Loucy (cell line): ENCODE results near the gene MBTD1.

ENCODE experiments used
- H2AFZ ChIP-seq: fragments of 200-600 bp; sonication (generic); 2 replicates; pipeline ENCODE4 v1.6.0; 2016; ENCODE audit warnings: antibody characterized with exemption, mild to moderate bottlenecking, low read length, moderate library complexity
- H3F3A ChIP-seq: fragments of 200-600 bp; 2 replicates; pipeline ENCODE4 v1.6.0; 2016; ENCODE audit warnings: antibody characterized with exemption, low read depth, mild to moderate bottlenecking
- H3K27me3 ChIP-seq: fragments of 200-600 bp; sonication (generic); 2 replicates; pipeline ENCODE4 v1.6.1; 2014; ENCODE audit warnings: low read length, mild to moderate bottlenecking; ENCODE audit not compliant: insufficient read depth, poor library complexity, severe bottlenecking
- H3K36me3 ChIP-seq: fragments of 200-600 bp; sonication (generic); 2 replicates; pipeline ENCODE4 v1.6.1; 2016; ENCODE audit warnings: low read length; ENCODE audit not compliant: insufficient read depth
- H3K4me1 ChIP-seq: fragments of 200-600 bp; sonication (generic); 2 replicates; pipeline ENCODE4 v1.5.1; 2014; ENCODE audit warnings: low read length, mild to moderate bottlenecking; ENCODE audit not compliant: insufficient read depth, poor library complexity, severe bottlenecking
- H3K4me2 ChIP-seq: fragments of 200-600 bp; sonication (generic); 2 replicates; pipeline ENCODE4 v1.6.0; 2014; ENCODE audit warnings: antibody characterized with exemption, low read length, low read depth, mild to moderate bottlenecking; ENCODE audit not compliant: poor library complexity, severe bottlenecking
- H3K4me3 ChIP-seq: fragments of 200-600 bp; sonication (generic); 2 replicates; pipeline ENCODE4 v1.5.1; 2014; ENCODE audit warnings: low read length, mild to moderate bottlenecking, mixed read lengths; ENCODE audit not compliant: poor library complexity, severe bottlenecking
- H3K79me2 ChIP-seq: fragments of 200-600 bp; sonication (generic); 2 replicates; pipeline ENCODE4 v1.6.1; 2014; ENCODE audit warnings: low read length; ENCODE audit not compliant: insufficient read depth
- H3K9ac ChIP-seq: fragments of 200-600 bp; sonication (generic); 2 replicates; pipeline ENCODE4 v1.6.0; 2014; ENCODE audit warnings: mild to moderate bottlenecking, low read depth, low read length, moderate library complexity; ENCODE audit not compliant: poor library complexity, severe bottlenecking
- H3K9me2 ChIP-seq: fragments of 200-600 bp; sonication (generic); replicated peaks from 2 replicates; pipeline ENCODE4 v1.6.1; 2016; ENCODE audit warnings: low read depth, low read length, mixed read lengths
- H3K9me3 ChIP-seq: fragments of 200-600 bp; sonication (generic); 2 replicates; pipeline ENCODE4 v1.6.1; 2014; ENCODE audit warnings: mild to moderate bottlenecking, antibody characterized with exemption, low read length, low read depth; ENCODE audit not compliant: insufficient read depth
- H4K20me1 ChIP-seq: fragments of 200-600 bp; sonication (generic); 2 replicates; pipeline ENCODE4 v1.6.0; 2014; ENCODE audit warnings: antibody characterized with exemption, low read length, mild to moderate bottlenecking; ENCODE audit not compliant: insufficient read depth, poor library complexity, severe bottlenecking
- EZH2phosphoT487 ChIP-seq: fragments of 200-600 bp; IDR thresholded peaks from 2 replicates; pipeline ENCODE4 v1.6.1; 2018; ENCODE audit warnings: antibody characterized with exemption, mild to moderate bottlenecking, moderate library complexity, borderline replicate concordance
- TF ChIP-seq, protein P1 (sequence below): fragments of 200-600 bp; sonication (generic); conservative IDR thresholded peaks from 2 replicates; pipeline ENCODE4 v1.5.1; 2014; ENCODE audit warnings: mild to moderate bottlenecking, antibody characterized with exemption, low read length

MBTD1 gene

DNA sequence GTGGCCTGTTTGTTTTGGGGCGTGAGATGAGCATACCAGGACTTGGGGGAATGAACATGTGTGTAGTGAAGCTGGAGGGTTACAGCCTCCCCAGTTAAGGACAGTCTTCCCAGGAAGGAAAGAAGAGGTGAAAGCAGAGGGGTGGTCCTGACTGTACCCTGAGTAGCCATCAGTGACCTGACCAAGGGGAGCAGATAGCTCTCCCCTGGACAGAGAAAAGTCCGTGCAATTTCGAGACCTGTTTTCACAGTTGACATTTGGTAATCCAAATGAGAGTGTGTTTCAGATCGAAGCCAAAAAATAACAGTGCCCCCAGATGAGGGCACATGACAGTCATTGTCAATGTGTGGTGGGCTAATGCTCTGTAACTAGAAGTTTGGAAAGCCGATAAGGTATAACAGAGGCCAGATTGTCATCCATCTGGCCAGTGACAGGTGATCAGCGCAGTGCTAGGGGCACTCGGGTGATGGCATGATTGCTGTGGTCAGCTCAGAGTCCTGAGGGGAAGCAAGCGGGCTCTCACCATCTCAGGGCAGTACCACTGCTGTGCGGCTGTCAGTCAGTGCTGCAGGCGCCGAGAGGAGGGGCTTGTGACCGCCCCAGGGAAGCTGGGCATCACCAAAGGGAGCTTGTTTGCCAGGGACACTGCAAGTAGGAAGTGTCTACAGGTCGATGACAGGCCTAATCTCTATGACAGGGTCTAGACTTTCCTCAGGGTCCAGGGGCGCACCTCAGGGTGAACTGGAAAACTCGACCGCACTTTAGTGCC, 94.8 kb downstream of the MBTD1 start:
- peaks cover 23% of the 10 kb centered on the region for H3K4me1 ChIP-seq
- H3K9me3 ChIP-seq: no peaks in the 10 kb centered on the region
- no peaks in the 10 kb centered on the region for H3K9me2 ChIP-seq
- TF ChIP-seq EZH2phosphoT487: no peak
- TF ChIP-seq, protein P1, sequence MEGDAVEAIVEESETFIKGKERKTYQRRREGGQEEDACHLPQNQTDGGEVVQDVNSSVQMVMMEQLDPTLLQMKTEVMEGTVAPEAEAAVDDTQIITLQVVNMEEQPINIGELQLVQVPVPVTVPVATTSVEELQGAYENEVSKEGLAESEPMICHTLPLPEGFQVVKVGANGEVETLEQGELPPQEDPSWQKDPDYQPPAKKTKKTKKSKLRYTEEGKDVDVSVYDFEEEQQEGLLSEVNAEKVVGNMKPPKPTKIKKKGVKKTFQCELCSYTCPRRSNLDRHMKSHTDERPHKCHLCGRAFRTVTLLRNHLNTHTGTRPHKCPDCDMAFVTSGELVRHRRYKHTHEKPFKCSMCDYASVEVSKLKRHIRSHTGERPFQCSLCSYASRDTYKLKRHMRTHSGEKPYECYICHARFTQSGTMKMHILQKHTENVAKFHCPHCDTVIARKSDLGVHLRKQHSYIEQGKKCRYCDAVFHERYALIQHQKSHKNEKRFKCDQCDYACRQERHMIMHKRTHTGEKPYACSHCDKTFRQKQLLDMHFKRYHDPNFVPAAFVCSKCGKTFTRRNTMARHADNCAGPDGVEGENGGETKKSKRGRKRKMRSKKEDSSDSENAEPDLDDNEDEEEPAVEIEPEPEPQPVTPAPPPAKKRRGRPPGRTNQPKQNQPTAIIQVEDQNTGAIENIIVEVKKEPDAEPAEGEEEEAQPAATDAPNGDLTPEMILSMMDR: no peak
- H2AFZ ChIP-seq: no peak overlapping the region
- H3K27me3 ChIP-seq: no peaks in the 10 kb centered on the region
- H4K20me1 ChIP-seq: peaks cover 13% of the 10 kb centered on the region
- H3K4me3 ChIP-seq: peak overlapping the region; percentile 78
- peak overlapping the region; percentile 87 for H3K9ac ChIP-seq
- H3K79me2 ChIP-seq: peaks cover 32% of the 10 kb centered on the region
- H3K4me2 ChIP-seq: peak overlapping the region; percentile 89
- H3K36me3 ChIP-seq: peaks cover 38% of the 10 kb centered on the region; the same call in 1 of the 2 replicates
- H3F3A ChIP-seq: no peaks in the 10 kb centered on the region

DNA sequence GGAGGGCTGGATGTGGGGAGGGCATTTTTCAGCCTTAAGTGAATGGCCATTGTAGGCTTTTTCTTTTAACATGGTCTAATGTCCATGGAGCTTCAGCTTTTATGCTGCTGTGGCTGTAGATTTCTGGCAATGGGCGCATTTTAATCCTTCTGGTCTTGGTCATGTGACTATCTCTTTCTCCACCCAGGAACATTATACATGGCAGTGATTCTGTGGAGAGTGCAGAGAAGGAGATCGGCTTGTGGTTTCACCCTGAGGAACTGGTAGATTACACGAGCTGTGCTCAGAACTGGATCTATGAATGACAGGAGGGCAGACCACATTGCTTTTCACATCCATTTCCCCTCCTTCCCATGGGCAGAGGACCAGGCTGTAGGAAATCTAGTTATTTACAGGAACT, 98.3 kb downstream of the MBTD1 start:
- no peaks in the 10 kb centered on the region for H3K9me2 ChIP-seq
- no peaks in the 10 kb centered on the region for H4K20me1 ChIP-seq
- no peak overlapping the region for H3K9ac ChIP-seq
- H3F3A ChIP-seq: no peaks in the 10 kb centered on the region
- H3K79me2 ChIP-seq: peaks cover 26% of the 10 kb centered on the region
- TF ChIP-seq, protein P1: no peak
- TF ChIP-seq EZH2phosphoT487: no peak
- H3K4me3 ChIP-seq: no peak overlapping the region
- H3K36me3 ChIP-seq: peaks cover 52% of the 10 kb centered on the region; the same call in 1 of the 2 replicates
- no peaks in the 10 kb centered on the region for H3K9me3 ChIP-seq
- no peaks in the 10 kb centered on the region for H3K27me3 ChIP-seq
- H3K4me1 ChIP-seq: peaks cover 14% of the 10 kb centered on the region
- H2AFZ ChIP-seq: no peak overlapping the region
- no peak overlapping the region for H3K4me2 ChIP-seq

DNA sequence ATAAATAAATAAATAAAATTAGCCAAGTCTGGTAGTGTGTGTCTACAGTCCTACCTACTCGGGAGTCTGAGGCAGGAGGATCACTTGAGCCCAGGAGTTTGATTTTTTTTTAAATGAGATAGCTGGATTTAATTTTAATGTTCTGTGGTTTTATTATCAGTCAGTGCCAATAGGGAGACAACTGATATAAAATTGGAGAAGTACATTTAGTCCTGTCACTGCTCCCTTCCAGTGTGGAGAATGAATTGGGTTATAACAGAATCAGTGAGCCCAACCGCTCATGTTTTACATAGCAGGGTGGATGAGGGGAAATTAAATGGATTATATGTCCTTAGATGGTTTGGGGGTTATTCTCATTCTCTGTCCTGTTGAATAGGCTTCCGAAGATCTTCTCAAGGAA, 100.2 kb downstream of the MBTD1 start:
- H2AFZ ChIP-seq: no peak overlapping the region
- no peak overlapping the region for H3K4me2 ChIP-seq
- H3K4me3 ChIP-seq: no peak overlapping the region
- no peaks in the 10 kb centered on the region for H3K27me3 ChIP-seq
- H3K9me3 ChIP-seq: no peaks in the 10 kb centered on the region
- H3K4me1 ChIP-seq: peaks cover 23% of the 10 kb centered on the region
- H3K9me2 ChIP-seq: no peaks in the 10 kb centered on the region
- no peak overlapping the region for H3K9ac ChIP-seq
- H3K79me2 ChIP-seq: peaks cover 45% of the 10 kb centered on the region
- peaks cover 55% of the 10 kb centered on the region; the same call in 1 of the 2 replicates for H3K36me3 ChIP-seq
- H3F3A ChIP-seq: no peaks in the 10 kb centered on the region
- peaks cover 3% of the 10 kb centered on the region for H4K20me1 ChIP-seq
- TF ChIP-seq, protein P1: no peak
- TF ChIP-seq EZH2phosphoT487: no peak
